ENCODE data around the gene RAPGEF1. TPM values are rescaled to one million over a fixed set of nuclear protein-coding genes. Genes with fewer than 3 reads are reported as not detected.

Gene RAPGEF1
- total and polyA plus RNA-seq, 2 experiments from 2014 or later: 9.9 to 82.8 TPM

DNA sequence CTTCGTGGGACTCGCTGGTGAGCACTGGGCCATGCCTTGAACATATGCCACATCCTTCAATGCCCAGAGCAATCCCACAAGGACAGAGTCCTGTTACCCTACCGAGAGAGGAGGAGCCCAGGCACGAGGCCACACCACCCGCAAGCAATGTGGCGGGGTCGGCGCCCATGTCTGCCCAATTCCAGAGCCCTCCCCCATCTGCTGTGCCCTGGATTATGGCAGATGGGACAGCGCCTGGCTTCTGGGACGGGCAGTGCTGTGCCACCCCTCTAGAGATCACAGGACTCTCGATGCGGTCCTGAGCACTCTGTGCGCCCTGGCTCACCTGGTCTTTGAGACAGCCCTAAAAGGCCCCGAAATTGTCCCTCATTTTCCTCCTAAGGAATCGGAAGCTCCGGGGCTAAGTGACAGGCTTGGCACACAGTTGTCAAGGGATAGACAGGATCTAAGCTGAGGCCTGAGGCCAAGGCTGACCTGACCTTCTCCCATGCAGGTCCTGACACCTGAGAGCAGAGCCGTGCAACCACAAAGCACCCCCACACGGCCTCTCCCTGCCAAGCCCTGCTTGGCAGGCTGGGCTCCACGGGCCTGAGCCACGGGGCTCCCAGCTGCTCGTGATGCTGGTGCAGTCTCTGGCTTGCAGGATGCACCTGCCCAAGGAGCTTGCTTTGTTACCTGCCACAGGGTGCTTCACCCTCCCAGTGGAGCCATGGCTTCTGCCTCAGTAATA is 145.8 kb downstream of the RAPGEF1 start:
- TF ChIP-seq NANOG (IDR thresholded peaks at IDR 0.05; ENCODE audit: borderline replicate concordance) (no peak), JUNB (IDR thresholded peaks at IDR 0.05; ENCODE audit: unreplicated experiment) (no peak), STAT1 (IDR thresholded peaks at IDR 0.05; ENCODE audit: unreplicated experiment) (no peak)
- TF ChIP-seq, protein P1, sequence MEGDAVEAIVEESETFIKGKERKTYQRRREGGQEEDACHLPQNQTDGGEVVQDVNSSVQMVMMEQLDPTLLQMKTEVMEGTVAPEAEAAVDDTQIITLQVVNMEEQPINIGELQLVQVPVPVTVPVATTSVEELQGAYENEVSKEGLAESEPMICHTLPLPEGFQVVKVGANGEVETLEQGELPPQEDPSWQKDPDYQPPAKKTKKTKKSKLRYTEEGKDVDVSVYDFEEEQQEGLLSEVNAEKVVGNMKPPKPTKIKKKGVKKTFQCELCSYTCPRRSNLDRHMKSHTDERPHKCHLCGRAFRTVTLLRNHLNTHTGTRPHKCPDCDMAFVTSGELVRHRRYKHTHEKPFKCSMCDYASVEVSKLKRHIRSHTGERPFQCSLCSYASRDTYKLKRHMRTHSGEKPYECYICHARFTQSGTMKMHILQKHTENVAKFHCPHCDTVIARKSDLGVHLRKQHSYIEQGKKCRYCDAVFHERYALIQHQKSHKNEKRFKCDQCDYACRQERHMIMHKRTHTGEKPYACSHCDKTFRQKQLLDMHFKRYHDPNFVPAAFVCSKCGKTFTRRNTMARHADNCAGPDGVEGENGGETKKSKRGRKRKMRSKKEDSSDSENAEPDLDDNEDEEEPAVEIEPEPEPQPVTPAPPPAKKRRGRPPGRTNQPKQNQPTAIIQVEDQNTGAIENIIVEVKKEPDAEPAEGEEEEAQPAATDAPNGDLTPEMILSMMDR (conservative IDR thresholded peaks at IDR 0.05; ENCODE audit: low read depth in 2 of 2): no peak
- TF ChIP-seq, protein P2, sequence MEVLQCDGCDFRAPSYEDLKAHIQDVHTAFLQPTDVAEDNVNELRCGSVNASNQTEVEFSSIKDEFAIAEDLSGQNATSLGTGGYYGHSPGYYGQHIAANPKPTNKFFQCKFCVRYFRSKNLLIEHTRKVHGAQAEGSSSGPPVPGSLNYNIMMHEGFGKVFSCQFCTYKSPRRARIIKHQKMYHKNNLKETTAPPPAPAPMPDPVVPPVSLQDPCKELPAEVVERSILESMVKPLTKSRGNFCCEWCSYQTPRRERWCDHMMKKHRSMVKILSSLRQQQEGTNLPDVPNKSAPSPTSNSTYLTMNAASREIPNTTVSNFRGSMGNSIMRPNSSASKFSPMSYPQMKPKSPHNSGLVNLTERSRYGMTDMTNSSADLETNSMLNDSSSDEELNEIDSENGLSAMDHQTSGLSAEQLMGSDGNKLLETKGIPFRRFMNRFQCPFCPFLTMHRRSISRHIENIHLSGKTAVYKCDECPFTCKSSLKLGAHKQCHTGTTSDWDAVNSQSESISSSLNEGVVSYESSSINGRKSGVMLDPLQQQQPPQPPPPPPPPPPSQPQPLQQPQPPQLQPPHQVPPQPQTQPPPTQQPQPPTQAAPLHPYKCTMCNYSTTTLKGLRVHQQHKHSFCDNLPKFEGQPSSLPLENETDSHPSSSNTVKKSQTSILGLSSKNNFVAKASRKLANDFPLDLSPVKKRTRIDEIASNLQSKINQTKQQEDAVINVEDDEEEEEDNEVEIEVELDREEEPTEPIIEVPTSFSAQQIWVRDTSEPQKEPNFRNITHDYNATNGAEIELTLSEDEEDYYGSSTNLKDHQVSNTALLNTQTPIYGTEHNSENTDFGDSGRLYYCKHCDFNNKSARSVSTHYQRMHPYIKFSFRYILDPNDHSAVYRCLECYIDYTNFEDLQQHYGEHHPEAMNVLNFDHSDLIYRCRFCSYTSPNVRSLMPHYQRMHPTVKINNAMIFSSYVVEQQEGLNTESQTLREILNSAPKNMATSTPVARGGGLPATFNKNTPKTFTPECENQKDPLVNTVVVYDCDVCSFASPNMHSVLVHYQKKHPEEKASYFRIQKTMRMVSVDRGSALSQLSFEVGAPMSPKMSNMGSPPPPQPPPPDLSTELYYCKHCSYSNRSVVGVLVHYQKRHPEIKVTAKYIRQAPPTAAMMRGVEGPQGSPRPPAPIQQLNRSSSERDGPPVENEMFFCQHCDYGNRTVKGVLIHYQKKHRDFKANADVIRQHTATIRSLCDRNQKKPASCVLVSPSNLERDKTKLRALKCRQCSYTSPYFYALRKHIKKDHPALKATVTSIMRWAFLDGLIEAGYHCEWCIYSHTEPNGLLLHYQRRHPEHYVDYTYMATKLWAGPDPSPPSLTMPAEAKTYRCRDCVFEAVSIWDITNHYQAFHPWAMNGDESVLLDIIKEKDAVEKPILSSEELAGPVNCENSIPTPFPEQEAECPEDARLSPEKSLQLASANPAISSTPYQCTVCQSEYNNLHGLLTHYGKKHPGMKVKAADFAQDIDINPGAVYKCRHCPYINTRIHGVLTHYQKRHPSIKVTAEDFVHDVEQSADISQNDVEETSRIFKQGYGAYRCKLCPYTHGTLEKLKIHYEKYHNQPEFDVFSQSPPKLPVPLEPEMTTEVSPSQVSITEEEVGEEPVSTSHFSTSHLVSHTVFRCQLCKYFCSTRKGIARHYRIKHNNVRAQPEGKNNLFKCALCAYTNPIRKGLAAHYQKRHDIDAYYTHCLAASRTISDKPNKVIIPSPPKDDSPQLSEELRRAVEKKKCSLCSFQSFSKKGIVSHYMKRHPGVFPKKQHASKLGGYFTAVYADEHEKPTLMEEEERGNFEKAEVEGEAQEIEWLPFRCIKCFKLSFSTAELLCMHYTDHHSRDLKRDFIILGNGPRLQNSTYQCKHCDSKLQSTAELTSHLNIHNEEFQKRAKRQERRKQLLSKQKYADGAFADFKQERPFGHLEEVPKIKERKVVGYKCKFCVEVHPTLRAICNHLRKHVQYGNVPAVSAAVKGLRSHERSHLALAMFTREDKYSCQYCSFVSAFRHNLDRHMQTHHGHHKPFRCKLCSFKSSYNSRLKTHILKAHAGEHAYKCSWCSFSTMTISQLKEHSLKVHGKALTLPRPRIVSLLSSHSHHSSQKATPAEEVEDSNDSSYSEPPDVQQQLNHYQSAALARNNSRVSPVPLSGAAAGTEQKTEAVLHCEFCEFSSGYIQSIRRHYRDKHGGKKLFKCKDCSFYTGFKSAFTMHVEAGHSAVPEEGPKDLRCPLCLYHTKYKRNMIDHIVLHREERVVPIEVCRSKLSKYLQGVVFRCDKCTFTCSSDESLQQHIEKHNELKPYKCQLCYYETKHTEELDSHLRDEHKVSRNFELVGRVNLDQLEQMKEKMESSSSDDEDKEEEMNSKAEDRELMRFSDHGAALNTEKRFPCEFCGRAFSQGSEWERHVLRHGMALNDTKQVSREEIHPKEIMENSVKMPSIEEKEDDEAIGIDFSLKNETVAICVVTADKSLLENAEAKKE (CRISPR knock-in tag; IDR thresholded peaks at IDR 0.05): no peak
- no peak overlapping the region for H3K4me3 Mint-ChIP-seq

More for the DNA sequence above, 145.8 kb downstream of the RAPGEF1 start:
- Mint-ChIP-seq H3K36me3 (ENCODE audit: low read depth) (peaks cover 22% of the 10 kb centered on the region), H3K4me1 (no peaks in the 10 kb centered on the region), H3K27me3 (ENCODE audit: insufficient read depth, low read depth, poor library complexity) (peaks cover 9% of the 10 kb centered on the region), H3K9me3 (no peaks in the 10 kb centered on the region), H3K27ac (no peak overlapping the region)
- no peak for DNase-seq (ENCODE audit: low spot score)
- Histone ChIP-seq H2AFZ (no peak overlapping the region), H3K36me3 (ENCODE audit: insufficient read depth) (no peaks in the 10 kb centered on the region; the same call in 1 of the 2 replicates), H3F3A (replicated peaks; ENCODE audit: low read depth) (0 out of 2 replicates have a peak, but pooled peaks cover 3% of the 10 kb centered on the region), H3K4me2 (no peak overlapping the region), H3K79me2 (replicated peaks; ENCODE audit: insufficient read depth) (no peaks in the 10 kb centered on the region), H3K27ac (ENCODE audit: low read depth) (no peak overlapping the region), H4K20me1 (replicated peaks; ENCODE audit: insufficient read depth) (no peaks in the 10 kb centered on the region), H3K4me3 (no peak overlapping the region), H3K4me1 (ENCODE audit: insufficient read depth) (no peaks in the 10 kb centered on the region), H3K9me2 (ENCODE audit: insufficient read depth) (no peaks in the 10 kb centered on the region), H3K27me3 (ENCODE audit: insufficient read depth) (no peaks in the 10 kb centered on the region)
- ATAC-seq: no peak
